ENCODE results near the gene SLC4A3.

The SLC4A3 gene, protein sequence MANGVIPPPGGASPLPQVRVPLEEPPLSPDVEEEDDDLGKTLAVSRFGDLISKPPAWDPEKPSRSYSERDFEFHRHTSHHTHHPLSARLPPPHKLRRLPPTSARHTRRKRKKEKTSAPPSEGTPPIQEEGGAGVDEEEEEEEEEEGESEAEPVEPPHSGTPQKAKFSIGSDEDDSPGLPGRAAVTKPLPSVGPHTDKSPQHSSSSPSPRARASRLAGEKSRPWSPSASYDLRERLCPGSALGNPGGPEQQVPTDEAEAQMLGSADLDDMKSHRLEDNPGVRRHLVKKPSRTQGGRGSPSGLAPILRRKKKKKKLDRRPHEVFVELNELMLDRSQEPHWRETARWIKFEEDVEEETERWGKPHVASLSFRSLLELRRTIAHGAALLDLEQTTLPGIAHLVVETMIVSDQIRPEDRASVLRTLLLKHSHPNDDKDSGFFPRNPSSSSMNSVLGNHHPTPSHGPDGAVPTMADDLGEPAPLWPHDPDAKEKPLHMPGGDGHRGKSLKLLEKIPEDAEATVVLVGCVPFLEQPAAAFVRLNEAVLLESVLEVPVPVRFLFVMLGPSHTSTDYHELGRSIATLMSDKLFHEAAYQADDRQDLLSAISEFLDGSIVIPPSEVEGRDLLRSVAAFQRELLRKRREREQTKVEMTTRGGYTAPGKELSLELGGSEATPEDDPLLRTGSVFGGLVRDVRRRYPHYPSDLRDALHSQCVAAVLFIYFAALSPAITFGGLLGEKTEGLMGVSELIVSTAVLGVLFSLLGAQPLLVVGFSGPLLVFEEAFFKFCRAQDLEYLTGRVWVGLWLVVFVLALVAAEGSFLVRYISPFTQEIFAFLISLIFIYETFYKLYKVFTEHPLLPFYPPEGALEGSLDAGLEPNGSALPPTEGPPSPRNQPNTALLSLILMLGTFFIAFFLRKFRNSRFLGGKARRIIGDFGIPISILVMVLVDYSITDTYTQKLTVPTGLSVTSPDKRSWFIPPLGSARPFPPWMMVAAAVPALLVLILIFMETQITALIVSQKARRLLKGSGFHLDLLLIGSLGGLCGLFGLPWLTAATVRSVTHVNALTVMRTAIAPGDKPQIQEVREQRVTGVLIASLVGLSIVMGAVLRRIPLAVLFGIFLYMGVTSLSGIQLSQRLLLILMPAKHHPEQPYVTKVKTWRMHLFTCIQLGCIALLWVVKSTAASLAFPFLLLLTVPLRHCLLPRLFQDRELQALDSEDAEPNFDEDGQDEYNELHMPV

DNA sequence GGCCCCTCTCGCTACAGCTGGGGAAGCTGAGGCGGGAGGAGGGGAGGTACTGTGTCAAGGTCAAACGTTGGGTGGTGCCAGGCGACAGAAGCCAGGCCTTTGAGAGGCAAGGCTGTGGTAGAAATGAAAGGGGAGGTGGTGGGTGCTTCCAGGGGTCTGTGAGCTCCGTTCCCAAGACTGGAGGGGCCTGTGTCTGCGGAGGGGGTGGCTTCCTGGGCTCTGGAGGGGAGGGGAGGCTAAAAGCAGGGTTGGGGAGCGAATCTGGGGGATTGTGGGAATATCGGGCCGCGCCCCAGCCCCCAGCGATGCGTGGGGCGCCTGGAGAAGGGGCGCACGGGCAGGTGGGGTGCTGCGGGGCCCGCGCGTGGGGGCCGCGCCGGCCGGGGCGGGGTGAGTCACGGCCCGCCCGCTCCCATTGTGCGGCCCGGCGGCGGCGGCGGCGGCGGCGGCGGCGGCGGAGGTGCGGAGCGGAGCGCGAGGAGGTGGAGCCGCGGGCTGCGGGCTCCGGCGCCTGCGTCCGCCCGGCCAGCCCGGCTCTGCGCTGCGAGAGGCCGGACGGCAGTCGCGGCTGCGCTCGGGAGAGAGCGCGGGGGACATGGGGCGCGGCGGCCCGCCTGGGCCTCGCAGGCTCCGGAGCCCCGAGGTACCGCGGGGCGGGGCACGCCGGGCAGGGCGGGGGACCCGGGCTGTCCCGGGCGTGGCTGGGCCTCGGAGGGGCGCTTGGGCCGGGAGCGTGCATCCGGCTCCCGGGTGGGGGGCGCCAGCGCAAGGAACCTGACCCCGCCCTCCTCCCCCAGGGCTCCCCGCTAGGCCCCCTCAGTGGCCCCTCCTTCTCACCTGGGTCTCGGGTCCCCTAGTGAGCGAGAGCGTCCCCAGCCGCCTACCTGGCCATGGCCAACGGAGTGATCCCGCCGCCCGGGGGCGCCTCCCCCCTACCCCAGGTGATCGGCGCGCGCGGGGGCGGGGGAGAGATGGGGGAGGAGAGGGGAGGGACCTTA lies at the start of gene SLC4A3:
Gene SLC4A3, plus strand, starts transcription at position 528 of the 998 bp plus-strand sequence. Its CDS starts 363 bp downstream, at position 891.
- no peak for DNase-seq

DNA sequence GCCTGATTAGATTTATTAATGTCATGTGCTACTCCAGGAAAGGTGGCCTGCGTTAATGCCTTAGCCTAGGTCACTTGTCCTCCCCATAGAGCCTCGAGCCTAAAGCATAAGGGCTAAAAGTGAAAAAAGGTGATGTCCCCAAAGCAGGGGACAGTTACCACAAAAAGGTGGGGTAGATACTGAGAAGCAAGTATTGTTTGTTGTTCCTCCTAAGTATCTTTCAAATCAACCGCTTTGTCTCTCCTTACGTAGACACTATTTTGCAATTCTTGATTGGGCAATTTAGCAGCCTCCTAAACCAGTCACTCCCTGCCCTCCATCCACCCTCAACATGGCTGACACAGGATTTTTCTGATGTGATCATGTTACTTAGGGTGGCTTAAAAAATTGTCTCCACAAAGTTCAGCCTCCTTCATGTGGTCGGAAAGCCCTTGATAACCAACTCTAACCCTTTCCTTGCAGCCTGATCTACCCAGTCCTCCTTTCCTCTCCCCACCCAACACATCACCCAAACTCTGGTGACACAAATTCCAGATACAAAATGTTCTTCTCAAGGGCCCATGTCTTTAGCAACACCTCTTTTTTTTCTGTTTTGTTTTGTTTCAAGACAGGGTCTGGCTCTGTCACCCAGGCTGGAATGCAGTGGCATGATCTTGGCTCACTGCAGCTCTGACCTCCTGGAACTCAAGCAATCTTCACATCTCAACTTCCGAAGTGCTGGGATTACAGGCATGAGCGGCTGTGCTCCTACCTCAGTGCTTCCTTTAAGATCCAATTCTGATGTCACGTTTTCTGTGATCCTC lies 48.4 kb upstream of the SLC4A3 start:
- DNase-seq, result no peak

DNA sequence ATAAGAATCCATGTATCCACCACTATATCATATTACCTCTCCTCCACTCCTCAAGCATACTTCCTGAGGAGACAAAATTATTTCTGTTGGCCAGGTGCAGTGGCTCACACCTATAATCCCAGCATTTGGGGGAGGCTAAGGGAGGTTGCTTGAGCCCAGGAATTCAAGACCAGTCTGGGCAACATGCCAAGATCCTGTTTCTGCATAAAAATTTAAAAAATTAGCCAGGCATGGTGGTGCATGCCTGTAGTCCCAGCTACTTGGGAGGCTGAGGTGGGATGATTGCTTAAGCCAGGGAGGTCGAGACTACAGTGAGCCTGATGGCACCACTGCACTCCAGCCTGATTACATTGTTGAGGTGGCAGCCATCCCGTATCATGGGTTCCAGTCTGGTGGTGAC lies 46.1 kb upstream of the SLC4A3 start:
- DNase-seq, result no peak

- no peak for DNase-seq
Observed at GRCh38 chr2:219591091-219591490, 36.3 kb upstream of the SLC4A3 start.

GRCh38 chr2:219592736-219593135 lies 34.7 kb upstream of the SLC4A3 start:
- DNase-seq, result no peak

GRCh38 chr2:219593154-219593553 lies 34.3 kb upstream of the SLC4A3 start:
- DNase-seq, result no peak

DNA sequence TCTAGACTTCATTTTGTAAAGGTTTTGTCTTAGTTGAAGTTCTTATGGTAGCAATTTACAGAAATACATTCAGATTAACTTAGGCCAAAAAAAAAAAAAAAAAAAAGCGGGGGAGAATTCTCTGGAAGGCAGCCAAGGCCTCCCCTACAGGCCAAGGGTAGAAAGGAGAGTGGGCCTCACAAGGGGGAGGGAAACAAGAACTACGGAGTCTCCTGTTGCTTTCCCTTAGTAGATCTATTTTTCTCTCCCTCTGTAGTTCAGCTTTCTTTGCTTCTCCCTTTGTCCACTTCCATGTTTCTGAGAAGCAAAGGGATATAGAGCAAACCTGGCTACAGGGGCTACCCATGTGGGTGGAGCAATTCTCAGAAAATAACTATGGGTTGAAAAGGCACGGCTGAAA lies 32.2 kb upstream of the SLC4A3 start:
- no peak for DNase-seq

DNA sequence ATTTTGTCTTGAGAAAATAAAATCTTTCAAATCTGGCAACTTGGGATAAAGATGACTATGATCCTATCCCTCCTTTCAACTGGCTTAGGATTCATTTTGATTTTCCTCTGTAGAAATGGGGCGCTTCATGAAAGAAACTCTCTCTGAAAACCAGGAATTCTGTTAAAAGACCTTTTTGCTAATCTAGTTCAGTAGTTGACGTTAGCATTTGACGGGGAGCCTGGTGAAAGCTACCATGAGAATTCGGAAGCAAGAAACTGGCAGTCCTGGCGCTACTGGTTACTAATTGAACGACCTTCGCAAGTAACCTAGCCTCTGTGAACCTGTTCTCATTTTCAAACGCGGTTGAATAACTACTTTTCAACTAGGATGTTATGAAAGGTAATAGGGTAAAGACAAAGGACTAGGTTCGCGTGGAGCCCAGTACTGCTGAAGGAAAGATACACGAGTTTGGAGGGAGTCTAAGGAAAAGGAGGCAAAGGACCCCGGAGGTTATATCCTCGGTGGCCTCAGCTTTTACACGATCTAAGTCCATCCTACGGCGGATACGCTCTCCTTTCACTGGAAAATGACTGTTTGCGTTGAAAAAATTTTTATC lies 30.4 kb upstream of the SLC4A3 start:
- DNase-seq, result no peak

- peak; percentile 88 for DNase-seq
Observed at GRCh38 chr2:219597552-219598307, 29.7 kb upstream of the SLC4A3 start, which contains the start of gene STK11IP. Gene STK11IP, plus strand, starts transcription at chr2:219597857. Its CDS starts 263 bp downstream, at chr2:219598120.

DNA sequence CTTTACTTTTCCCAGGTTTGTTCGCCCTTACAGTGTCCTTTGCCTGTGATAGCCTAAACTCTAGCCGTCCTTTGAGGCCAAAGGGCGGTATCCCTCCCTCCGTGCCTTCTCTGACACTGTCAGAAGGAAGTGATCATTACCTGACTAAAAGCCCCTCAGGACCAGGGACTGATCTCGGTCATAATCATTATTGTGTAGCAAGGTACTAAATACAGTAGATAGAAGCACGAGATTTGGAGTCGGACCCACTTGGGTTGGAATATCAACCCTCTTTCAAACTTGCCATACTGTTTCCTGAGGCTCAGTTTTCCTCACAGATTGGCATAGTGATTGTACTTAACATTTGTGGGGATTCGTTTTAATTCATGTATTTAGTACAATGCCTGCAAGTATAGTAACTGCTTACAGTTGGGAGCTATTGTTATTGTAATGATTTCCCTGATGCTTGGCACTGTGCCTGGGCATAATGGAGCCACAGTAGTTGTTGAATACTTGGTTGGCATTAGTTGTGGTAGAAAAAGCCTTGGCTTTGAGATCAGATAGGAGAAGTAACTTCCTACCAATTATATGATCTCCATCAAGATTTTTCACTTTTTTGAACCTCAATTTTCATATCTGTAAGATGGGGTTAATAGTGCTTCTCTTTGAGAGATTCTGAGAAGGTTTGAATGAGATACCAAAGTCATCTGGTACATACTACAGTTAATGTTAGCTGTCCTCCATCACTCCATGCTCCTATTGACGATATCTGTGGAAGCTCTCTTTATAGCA lies 28.9 kb upstream of the SLC4A3 start:
- DNase-seq, result no peak

DNA sequence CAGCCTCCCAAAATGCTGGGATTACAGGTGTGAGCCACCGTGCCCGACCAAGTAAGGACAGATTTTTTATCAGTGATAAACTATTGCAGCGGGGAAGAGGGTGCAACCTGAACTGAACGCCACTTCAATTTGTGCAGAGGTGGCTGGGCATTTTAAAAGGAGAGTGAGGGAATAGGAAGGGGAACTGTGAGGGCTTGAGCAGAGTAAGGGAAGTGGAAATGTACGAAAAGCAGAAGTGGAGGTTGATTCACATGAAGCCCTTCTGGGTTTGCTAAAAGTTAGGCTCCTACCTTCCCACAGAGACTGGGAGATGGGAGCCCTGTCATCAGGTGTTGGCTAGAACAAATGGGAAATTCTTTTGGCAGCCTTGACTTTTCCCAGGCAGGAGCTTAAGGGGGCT lies 23.7 kb upstream of the SLC4A3 start:
- no peak for DNase-seq

DNA sequence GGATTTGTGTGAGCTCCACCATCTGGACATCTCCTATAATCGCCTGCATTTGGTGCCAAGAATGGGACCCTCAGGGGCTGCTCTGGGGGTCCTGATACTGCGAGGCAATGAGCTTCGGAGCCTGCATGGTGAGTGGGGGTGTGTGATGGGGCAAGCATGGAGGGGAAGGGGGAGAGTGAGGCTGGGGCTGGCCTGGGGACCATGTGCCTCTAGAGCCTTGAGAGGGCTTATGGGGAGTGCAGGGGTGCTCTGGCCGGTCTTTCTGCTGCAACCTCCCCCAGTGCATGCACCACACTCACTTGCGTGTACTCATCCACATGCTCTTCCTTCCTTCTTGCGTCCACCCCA lies 21.8 kb upstream of the SLC4A3 start:
- DNase-seq, result no peak

- no peak for DNase-seq
Observed at GRCh38 chr2:219607931-219608330, 19.5 kb upstream of the SLC4A3 start.

DNA sequence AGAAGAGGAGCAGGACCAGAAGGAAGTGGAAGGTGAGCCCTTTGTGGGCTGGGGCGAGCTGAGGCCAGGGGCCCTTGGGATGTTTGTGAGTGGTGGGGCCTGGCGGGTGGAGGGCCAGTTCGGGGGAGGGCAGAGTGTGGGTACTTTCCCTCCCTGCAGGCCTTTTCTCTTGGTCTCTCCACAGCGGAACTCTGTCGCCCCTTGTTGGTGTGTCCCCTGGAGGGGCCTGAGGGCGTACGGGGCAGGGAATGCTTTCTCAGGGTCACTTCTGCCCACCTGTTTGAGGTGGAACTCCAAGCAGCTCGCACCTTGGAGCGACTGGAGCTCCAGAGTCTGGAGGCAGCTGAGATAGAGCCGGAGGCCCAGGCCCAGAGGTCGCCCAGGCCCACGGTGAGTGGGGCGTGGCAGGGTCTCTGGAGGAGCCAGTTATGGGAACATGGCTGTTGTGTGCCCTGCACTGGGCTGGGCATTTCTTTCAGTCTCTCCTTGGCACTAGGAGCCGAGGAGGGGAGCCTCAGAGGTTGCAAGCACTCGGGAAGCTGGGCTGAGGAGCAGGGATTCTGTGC lies 18.9 kb upstream of the SLC4A3 start:
- DNase-seq, result no peak

DNA sequence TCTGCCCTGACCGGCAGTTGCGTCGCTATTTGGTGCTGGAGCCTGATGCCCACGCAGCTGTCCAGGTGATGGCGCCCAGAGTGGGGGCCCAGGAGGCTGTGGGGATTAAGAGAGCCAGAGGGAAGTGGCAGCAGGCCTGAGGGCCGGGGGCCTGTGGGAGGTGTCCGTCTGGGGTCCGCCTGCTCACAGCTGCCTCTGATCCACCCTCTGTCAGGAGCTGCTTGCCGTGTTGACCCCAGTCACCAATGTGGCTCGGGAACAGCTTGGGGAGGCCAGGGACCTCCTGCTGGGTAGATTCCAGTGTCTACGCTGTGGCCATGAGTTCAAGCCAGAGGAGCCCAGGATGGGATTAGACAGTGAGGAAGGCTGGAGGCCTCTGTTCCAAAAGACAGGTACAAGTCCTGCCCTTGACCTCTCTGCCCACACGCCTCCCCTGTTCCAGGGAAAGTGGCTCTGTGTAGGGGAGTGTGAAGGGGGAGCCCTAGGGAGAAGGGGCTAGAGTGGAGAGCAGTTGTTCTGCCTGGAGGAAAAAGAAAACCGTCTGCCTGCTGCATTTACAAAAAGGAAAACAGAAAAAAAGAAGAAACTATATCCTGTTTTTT lies 18.2 kb upstream of the SLC4A3 start:
- DNase-seq, result no peak

GRCh38 chr2:219611306-219611705 lies 16.1 kb upstream of the SLC4A3 start:
- DNase-seq, result no peak

- DNase-seq, result no peak
Observed at GRCh38 chr2:219611866-219612576, 15.4 kb upstream of the SLC4A3 start.
